HEK293T (cell line): ENCODE data around the gene MPHOSPH9.

Source experiments
- CTCF ChIA-PET: fragments of 350-600 bp; formaldehyde crosslinking; extraction: SDS; loops from one replicate; lab custom pipeline; 2021; ENCODE audit warnings: antibody characterized with exemption, inconsistent platforms; lab: Yijun Ruan, JAX
- POLR2A ChIA-PET: fragments of 350-600 bp; formaldehyde crosslinking; extraction: SDS; loops from one replicate; lab custom pipeline; 2020; ENCODE audit warnings: antibody characterized with exemption, inconsistent platforms; lab: Yijun Ruan, JAX
- DNase-seq: peaks from one replicate; pipeline ENCODE4 v3.0.0; 2012; ENCODE audit warnings: mixed read lengths; ENCODE audit errors: extremely low spot score
- ARNT ChIP-seq: fragments of 450-650 bp; IDR thresholded peaks from 2 replicates; pipeline ENCODE4 v1.6.1; 2017; ENCODE audit warnings: mild to moderate bottlenecking
- BHLHE40 ChIP-seq: fragments of 450-650 bp; IDR thresholded peaks from 2 replicates; pipeline ENCODE4 v1.6.1; 2016; ENCODE audit warnings: mild to moderate bottlenecking, moderate library complexity, borderline replicate concordance
- CTBP1 ChIP-seq: fragments of 450-650 bp; IDR thresholded peaks from 2 replicates; pipeline ENCODE4 v1.6.1; 2016; ENCODE audit warnings: borderline replicate concordance
- ELF4 ChIP-seq: fragments of 450-650 bp; IDR thresholded peaks from 2 replicates; pipeline ENCODE4 v1.6.1; 2017; ENCODE audit warnings: antibody characterized with exemption
- FOXA1 ChIP-seq: fragments of 450-650 bp; IDR thresholded peaks from 2 replicates; pipeline ENCODE4 v1.6.1; 2016; ENCODE audit warnings: mild to moderate bottlenecking
- FOXK2 ChIP-seq: fragments of 450-650 bp; IDR thresholded peaks from 2 replicates; pipeline ENCODE4 v1.6.1; 2016; ENCODE audit warnings: mild to moderate bottlenecking
- FOXM1 ChIP-seq: fragments of 450-650 bp; IDR thresholded peaks from 2 replicates; pipeline ENCODE4 v1.6.1; 2017; ENCODE audit warnings: mild to moderate bottlenecking, borderline replicate concordance
- HDGF ChIP-seq: fragments of 450-650 bp; IDR thresholded peaks from 2 replicates; pipeline ENCODE4 v1.6.1; 2017; ENCODE audit warnings: antibody characterized with exemption, borderline replicate concordance
- L3MBTL2 ChIP-seq: fragments of 450-650 bp; conservative IDR thresholded peaks from 2 replicates; pipeline ENCODE4 v1.6.1; 2016; ENCODE audit warnings: mild to moderate bottlenecking
- LEF1 ChIP-seq: fragments of 450-650 bp; IDR thresholded peaks from 2 replicates; pipeline ENCODE4 v1.6.1; 2017; ENCODE audit warnings: mild to moderate bottlenecking, borderline replicate concordance
- NFRKB ChIP-seq: fragments of 450-650 bp; IDR thresholded peaks from 2 replicates; pipeline ENCODE4 v1.6.1; 2016; ENCODE audit warnings: mild to moderate bottlenecking, moderate library complexity
- PKNOX1 ChIP-seq: fragments of 450-650 bp; IDR thresholded peaks from 2 replicates; pipeline ENCODE4 v1.6.1; 2016
- SP1 ChIP-seq: fragments of 450-650 bp; IDR thresholded peaks from 2 replicates; pipeline ENCODE4 v1.6.1; 2017
- SUZ12 ChIP-seq: fragments of 450-650 bp; IDR thresholded peaks from 2 replicates; pipeline ENCODE4 v1.6.1; 2016; ENCODE audit warnings: mild to moderate bottlenecking
- TARDBP ChIP-seq: fragments of 450-650 bp; IDR thresholded peaks from 2 replicates; pipeline ENCODE4 v1.6.1; 2016
- ZNF384 ChIP-seq: fragments of 450-650 bp; IDR thresholded peaks from 2 replicates; pipeline ENCODE4 v1.6.1; 2016

Gene MPHOSPH9

GRCh38 chr12:123108682-123109066 lies 124.3 kb downstream of the MPHOSPH9 start:
- no peak for TF ChIP-seq SP1
- TF ChIP-seq SUZ12 = no peak
- TF ChIP-seq BHLHE40 = no peak
- TF ChIP-seq HDGF = no peak
- no peak for TF ChIP-seq L3MBTL2
- TF ChIP-seq FOXK2 = no peak
- TF ChIP-seq FOXM1 = no peak
- TF ChIP-seq LEF1 = no peak
- TF ChIP-seq ELF4 = no peak
- TF ChIP-seq TARDBP = no peak
- no peak for TF ChIP-seq ARNT
- TF ChIP-seq FOXA1 = no peak
- ChIA-PET POLR2A (no interaction called here), CTCF (no interaction called here)
- DNase-seq = no peak

- DNase-seq = no peak
- POLR2A ChIA-PET = no interaction called here
- CTCF ChIA-PET = no interaction called here
- TF ChIP-seq FOXK2 = no peak
- TF ChIP-seq L3MBTL2 = no peak
- TF ChIP-seq PKNOX1 = no peak
- no peak for TF ChIP-seq SUZ12
- TF ChIP-seq FOXM1 = no peak
- no peak for TF ChIP-seq ELF4
- no peak for TF ChIP-seq LEF1
- no peak for TF ChIP-seq ARNT
- no peak for TF ChIP-seq ZNF384
- no peak for TF ChIP-seq BHLHE40
- TF ChIP-seq CTBP1 = no peak
- no peak for TF ChIP-seq TARDBP
- TF ChIP-seq FOXA1 = no peak
- no peak for TF ChIP-seq NFRKB
- TF ChIP-seq HDGF = no peak
- no peak for TF ChIP-seq SP1
Observed at GRCh38 chr12:123107926-123108681, 124.8 kb downstream of the MPHOSPH9 start.

- CTCF ChIA-PET = no interaction called here
- POLR2A ChIA-PET = no interaction called here
- TF ChIP-seq SP1 (no peak), TARDBP (no peak)
- DNase-seq = no peak
Observed at GRCh38 chr12:123106640-123107359, 126.1 kb downstream of the MPHOSPH9 start.

GRCh38 chr12:123105211-123105826 lies 127.6 kb downstream of the MPHOSPH9 start:
- no peak for DNase-seq
- CTCF ChIA-PET = interaction anchor here (1.1 kb wide), 1 partner anchor 62 kb away, joined by 4 read pairs; no protein-coding TSS in a partner anchor
- POLR2A ChIA-PET = interaction anchor here (1.7 kb wide), 1 partner anchor 9 kb away, joined by 4 read pairs; no protein-coding TSS in a partner anchor
- TF ChIP-seq SP1 (no peak), ARNT (no peak), CTBP1 (no peak), BHLHE40 (no peak), PKNOX1 (no peak), FOXK2 (no peak), HDGF (no peak), ELF4 (no peak), L3MBTL2 (no peak), ZNF384 (no peak), FOXA1 (no peak), NFRKB (no peak), FOXM1 (no peak)

GRCh38 chr12:123104809-123105208 lies 128.1 kb downstream of the MPHOSPH9 start:
- DNase-seq = no peak
- POLR2A ChIA-PET = interaction anchor here (1.7 kb wide), 1 partner anchor 8 kb away, joined by 4 read pairs; no protein-coding TSS in a partner anchor
- TF ChIP-seq FOXK2 (no peak), FOXM1 (no peak), NFRKB (no peak), ELF4 (no peak), ARNT (no peak), LEF1 (no peak), L3MBTL2 (no peak), SP1 (no peak), SUZ12 (no peak), BHLHE40 (no peak), TARDBP (no peak), CTBP1 (no peak), HDGF (no peak), ZNF384 (no peak)
- CTCF ChIA-PET = interaction anchor here (1.1 kb wide), 1 partner anchor 61 kb away, joined by 4 read pairs; no protein-coding TSS in a partner anchor
